GM04503 (cell line): ENCODE measurements around the gene ANKRD52.

Source experiments
- DNase-seq: peaks from one replicate; pipeline ENCODE4 v3.0.0-alpha.2; 2012; ENCODE audit warnings: low read depth

Gene ANKRD52

DNA sequence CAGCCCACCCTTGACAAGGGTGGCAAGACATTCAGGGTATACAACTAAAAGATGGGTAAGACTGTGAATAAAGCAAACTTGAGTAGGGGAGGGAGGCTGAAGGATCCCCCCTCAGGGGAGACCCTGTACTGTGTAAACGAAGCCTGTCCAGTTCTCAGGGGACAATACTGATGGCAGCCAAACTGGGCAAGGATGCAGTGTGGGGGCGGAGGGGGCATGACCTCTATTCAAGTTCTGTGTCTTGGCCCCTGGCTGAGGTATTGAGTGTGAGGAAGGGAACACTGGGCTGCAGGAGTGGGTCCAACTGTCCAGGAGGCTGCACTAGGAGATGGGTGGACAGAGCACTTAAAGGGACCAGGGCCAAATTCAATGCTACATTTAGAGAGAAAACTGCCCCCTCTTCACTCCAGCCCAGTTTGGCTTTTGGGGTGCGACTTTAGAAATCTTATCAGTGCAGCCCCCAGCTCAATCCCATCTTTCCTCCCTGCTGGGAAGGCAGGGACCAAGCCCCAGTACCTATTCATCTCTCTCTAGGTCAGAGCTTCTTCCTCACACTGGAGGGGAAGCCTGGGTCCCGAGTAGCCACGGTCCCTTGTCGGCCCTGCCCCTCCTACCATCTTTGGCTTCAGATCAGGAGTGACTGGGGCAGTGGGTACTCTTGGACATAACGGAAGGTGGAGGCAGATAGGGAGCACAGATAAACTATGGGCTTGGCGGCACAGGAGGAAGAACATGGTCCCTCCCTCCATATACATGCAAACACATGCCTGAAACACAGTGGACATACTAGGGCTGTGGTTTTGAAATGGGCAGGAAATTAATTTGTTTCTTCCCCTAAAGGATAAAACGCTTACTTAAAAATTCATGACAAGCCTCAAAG lies 16.5 kb downstream of the ANKRD52 start:
- no peak for DNase-seq

GRCh38 chr12:56237552-56237951 lies 20.6 kb downstream of the ANKRD52 start:
- DNase-seq: no peak

DNA sequence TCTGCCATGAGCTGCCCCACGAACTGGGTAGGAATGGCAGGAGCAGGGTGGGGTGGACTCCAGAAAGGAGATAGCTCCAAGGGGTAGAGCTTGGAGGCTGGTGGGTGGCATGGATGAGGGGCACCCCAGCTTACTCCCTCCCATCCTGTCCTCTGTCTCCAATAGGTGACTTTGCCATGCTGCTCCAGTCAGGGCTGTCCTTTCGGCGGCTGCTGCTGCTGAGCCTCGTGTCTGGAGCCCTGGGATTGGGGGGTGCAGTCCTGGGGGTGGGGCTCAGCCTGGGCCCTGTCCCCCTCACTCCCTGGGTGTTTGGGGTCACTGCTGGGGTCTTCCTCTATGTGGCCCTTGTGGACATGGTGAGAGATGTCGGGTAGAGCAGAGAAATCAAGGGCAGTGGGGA lies 21.2 kb downstream of the ANKRD52 start:
- no peak for DNase-seq

DNA sequence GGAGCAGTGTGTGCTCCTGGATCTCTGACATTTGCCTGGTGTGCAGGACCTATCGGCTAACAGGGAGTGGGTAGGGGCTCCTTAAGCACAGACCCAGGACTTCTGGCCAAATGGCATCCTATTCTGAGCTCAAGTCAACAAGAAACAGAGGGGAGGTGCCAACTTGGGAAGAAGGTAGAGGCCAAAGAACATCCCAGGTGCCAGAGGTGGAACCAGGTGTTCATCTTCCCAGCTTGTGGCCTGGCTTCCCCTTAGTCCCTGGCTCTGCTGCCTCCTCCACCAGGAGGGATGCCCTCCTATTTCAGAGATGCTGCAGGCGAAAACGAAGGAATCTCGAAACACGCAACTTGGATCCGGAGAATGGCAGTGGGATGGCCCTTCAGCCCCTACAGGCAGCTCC lies 22.1 kb downstream of the ANKRD52 start:
- no peak for DNase-seq

DNA sequence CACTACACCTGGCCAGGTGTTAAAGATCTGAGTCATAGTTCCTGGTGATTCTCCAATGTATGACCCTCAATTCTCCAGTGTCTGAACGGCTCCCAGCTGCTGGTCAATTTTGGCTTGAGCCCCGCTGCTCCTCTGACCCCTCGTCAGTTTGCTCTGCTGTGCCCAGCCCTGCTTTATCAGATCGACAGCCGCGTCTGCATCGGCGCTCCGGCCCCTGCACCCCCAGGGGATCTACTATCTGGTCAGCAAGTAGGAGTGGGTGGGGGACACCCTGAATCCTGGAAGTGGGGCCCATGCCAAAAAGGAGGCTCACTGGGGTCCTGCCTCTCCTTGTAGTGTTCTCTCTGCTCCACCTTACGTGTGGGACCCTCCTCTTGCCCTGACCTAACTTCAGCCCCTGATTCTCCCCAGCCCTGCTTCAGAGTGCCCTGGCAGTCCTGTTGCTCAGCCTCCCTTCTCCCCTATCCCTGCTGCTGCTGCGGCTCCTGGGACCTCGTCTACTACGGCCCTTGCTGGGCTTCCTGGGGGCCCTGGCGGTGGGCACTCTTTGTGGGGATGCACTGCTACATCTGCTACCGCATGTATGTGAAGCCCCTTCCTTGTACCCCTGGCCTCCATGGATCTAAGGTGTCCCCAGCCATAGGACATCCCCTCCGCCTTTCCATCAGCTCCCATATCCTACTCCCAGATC lies 23.3 kb downstream of the ANKRD52 start:
- no peak for DNase-seq

DNA sequence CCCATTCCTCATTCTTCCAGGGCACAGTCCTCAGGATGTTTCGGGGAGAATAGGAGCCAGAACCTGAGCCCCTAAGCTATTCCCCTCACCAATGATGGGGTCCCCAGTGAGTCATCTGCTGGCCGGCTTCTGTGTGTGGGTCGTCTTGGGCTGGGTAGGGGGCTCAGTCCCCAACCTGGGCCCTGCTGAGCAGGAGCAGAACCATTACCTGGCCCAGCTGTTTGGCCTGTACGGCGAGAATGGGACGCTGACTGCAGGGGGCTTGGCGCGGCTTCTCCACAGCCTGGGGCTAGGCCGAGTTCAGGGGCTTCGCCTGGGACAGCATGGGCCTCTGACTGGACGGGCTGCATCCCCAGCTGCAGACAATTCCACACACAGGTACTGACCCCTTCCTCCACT lies 27.0 kb downstream of the ANKRD52 start:
- no peak for DNase-seq

DNA sequence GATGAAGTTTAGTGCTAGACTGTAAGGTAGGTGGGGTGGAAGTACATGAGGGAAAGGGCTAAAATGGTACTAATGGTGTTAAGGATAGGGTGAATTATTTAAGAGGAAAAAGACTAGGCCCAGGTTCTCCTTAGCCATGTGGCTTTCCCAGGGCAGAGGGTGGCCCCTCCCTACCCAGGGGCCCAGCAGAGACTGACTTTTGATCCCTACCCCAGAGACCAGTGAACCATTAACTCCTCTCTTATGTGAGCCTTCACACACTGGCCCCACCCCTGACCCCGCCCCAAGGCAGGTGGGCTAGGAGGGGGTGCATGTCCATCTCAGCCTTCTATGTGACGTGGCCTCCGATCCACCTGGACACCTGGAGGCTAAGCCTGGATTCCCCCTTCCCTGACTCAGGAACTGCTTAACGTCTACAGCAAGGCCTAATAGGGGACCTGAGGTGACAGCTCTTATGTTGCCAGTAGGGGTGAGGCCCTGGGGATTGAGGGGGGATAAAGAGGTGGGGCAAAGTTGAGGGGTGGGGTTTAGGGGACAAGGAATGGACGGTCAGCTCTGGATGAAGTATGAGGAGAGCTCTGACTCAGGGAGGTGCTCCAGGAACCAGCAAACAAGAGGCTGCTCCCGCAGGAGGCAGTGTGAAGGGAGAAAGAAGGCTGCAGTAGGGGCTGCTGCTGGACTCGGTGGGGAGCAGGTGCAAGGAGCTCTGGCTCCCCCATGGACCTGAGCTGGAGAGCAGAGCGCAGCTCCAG lies 27.6 kb downstream of the ANKRD52 start:
- no peak for DNase-seq

GRCh38 chr12:56229916-56230431 lies 28.2 kb downstream of the ANKRD52 start, which contains the start of gene SLC39A5:
Gene SLC39A5 (plus strand): TSS chr12:56230051. CDS start chr12:56231275, 1,224 bp downstream.
- DNase-seq: no peak

DNA sequence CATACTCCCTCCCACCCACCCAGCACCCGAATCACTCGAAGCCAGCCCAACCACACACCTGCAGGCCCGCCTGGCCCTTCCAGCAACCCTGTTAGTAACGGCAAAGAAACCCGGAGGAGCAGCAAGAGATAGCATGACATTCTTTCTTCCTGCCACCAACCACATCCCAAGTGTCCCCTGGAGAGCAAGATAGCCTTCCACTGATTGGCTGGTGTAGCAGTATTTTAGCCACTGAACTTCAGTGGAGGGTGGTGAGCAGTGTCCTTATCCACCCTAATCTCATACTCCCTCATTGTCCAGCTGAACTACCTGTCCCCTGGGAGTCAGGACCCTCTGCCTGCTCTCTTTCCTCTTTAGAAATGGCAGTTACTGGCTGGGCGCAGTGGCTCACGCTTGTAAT lies 29.1 kb downstream of the ANKRD52 start:
- no peak for DNase-seq

DNA sequence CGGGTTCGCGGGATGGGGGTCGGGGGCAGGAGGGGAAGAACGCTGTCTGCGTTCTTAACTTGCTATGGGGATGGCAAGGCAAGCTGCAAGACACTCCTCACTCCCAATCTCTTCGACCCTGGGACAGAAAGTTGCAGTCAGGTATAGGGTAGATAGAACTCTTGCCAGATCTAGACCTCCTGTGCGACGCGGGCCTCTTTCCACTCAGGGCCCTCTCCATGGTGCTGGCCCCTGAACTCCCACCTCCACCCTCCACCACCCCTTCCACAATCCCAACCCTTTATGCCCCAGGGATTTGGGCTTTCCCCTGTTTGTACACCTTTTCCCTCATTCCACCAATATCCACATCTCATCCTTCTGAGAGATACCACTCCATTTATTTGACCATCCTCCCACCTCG lies 33.2 kb downstream of the ANKRD52 start:
- no peak for DNase-seq

DNA sequence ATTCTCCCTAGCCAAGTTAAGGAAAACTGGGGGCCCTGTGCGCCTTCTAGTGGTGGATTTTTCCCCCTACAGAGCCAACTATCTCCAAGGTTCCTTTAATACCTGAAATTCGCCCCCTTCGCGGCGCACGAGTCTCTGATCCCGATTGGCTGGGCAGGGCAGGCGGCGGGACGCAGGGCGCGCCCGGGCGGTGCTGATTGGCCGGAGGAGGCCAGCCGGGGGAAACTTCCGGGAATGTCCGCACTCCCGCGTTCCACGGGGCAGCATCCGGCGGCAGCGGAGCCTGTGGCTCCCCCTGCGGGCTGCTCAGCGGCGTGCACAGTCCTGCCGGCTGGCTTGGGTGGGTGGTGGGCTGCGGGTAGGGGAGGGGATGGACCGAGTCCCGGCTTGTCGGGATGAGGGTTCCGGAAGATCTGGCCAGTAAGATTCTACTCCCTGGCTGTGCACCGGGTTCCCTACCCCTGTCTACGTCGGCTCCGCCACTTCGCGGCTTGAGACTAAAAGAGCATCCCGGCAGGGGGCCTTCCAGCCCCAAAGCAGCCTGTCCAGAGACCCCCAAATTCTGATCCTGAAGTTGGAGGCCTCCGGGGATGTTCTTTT lies 34.0 kb downstream of the ANKRD52 start, which contains the start of gene NABP2:
Gene NABP2 (plus strand): TSS at position 241 of the 600 bp plus-strand sequence. CDS start 515 bp downstream, outside the sequence.
- DNase-seq: peak; percentile 88

GRCh38 chr12:56223571-56224101 lies 34.5 kb downstream of the ANKRD52 start:
- DNase-seq: no peak

- no peak for DNase-seq
These were observed 35.7 kb downstream of the ANKRD52 start for GRCh38 chr12:56222531-56222895.

DNA sequence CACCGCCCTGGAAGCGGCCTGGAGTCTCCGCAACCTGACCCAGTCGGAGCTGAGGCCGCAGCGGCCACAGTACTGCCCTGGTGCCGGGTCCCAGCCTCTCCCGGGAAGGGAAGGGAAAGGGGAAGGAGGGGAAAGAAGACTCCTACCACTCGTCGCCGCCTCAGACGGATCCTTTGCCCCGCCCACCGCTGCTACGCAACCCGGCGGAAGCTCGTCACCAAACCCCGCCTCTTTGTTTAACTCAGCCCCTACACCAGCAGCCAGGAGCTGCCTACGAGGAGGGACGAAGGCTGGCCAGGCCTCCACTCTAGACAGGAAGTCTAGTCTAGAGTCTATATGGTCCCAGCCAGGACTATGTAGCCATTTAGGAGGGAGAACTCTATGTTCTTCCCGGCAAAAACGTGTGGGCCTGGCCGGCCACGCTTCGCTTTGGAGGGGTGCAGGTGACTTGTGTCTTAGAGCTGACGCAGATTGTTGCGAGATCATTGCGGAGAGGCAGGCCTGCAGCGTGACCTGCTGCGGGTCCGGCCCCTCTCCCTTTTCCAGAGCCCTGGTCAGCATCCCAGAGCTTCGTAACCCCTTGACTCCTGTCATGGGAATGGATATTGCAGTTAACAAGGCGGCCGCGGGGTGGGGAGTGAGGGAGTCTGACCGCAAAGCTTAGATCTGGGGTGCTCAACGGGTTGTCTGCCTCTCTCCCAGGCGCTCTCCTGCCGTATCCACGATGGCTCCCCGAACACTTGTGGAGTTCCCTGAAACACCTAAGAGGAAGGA lies 36.2 kb downstream of the ANKRD52 start, which contains the start of gene RNF41:
Gene RNF41 (minus strand): TSS at position 166 of the 774 bp plus-strand sequence. CDS start 7,875 bp downstream, outside the sequence.
- DNase-seq: peak; percentile 83

- peak; percentile 62 for DNase-seq
These were observed 36.9 kb downstream of the ANKRD52 start for GRCh38 chr12:56221232-56221756.

GRCh38 chr12:56220611-56221231 lies 37.5 kb downstream of the ANKRD52 start:
- no peak for DNase-seq

DNA sequence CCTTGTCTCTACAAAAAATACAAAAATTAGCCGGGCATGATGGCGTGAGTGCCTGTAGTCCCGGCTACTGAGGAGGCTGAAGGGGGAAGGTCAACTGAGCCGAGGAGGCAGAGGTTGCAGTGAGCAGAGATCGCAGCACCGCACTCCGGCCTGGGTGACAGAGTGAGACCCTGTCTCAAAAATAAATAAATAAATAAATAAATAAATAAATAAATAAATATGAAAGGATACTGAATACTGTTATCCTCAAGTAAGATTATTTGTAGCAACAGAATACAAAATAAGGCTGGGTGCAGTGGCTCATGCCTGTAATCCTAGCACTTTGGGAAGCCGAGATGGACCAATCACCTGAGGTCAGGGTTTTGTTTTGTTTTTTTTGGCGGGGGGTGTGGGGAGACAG lies 38.3 kb downstream of the ANKRD52 start:
- no peak for DNase-seq

- DNase-seq: no peak
These were observed 41.7 kb downstream of the ANKRD52 start for GRCh38 chr12:56216461-56216860.

DNA sequence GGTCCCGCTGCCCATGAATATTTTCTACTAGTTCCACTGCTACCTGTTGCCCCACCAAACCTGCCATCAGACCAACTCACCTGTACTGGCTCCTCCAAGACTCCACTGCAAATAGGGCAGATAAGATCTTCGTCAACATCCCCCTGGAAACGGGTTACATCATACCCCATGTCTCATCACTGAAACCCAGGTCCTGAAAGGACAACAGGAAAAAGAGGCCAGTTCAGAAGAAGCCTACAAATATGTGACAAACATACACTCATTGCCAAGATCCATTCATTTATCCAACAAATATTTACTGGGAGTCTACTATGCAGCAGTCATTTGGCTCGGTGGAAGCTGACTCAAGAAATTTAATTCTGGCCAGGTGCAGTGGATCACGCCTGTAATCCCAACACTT lies 44.3 kb downstream of the ANKRD52 start:
- DNase-seq: no peak

DNA sequence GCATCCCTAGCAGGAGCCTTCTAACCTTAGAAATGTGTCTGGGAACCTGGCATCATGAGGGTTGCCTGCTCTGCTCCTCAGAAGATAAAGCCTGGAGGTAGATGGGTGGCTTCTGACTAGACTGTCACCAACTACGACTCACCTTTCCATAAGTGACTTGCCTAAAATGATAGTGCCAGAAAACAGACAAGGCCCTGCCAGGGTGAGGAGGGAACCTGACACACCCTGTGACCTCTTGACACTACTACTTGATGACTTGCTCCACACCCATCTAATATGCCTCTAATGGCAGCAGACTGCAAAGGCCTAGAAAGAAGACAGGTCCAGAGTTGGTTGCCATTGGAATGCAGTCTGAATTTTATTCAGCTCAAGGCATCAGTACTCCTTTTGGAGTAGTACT lies 45.8 kb downstream of the ANKRD52 start:
- no peak for DNase-seq
